GOT3 (cell line): ENCODE data around the gene TRIM65.

Experiments
- DNase-seq: peaks from one replicate; lab custom pipeline; 2025; ENCODE audit warnings: mixed read lengths; lab: John Stamatoyannopoulos, UW

The TRIM65 gene

GRCh38 chr17:75917141-75917916 is 20.6 kb upstream of the TRIM65 start:
- no peak for DNase-seq

DNA sequence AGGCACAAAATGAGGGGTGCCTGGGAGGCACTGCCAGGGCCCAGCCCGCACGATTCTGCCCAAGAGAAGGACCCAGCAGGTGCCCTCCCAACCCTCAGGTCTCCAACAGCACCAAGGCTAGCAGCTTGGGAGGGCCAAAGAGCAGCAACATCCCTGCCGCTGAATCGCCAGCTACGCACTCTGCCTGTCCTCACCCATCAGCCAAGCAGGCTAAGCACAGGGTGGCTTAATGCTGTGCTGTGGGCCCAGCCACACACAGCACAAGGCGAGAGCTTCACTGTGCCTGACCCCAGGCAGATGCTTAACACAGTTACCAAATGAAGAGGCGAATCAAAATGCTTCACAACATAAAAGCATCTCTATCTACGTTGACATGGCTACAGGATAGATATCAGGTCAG is 18.5 kb upstream of the TRIM65 start:
- no peak for DNase-seq

DNA sequence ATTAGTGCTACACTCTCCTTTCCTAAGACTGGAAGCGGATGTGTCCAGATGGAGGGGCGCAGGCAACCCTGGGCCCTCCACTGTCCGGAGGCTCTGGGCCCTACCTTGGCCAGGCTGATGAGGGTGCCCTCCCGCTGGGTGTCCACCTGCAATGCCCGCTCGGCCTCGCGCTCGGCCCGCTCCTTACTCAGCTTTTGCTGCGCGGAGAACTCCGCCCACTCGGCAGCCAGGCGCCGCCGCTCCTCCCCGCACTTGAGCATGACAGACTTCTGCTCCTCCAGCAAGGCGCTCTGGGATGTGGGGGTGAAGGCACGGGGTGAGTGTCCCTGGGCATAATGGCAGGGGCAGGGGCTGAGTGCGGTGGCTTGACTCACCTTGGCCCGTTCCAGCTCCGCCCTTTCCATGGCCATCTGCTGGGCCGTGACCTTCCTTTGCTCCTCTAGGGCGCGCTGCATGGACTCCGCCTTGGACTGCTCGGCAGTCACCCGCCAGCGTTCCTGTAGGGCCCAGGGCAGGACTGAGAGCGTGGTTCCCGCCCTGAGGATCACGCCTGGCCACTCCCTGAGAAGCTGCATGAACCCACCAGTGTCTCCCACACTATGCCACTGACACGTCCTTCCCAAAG is 18.0 kb upstream of the TRIM65 start:
- DNase-seq = no peak

- no peak for DNase-seq
These were observed 16.9 kb upstream of the TRIM65 start for GRCh38 chr17:75913537-75914210.

GRCh38 chr17:75910699-75911098 is 13.9 kb upstream of the TRIM65 start:
- no peak for DNase-seq

DNA sequence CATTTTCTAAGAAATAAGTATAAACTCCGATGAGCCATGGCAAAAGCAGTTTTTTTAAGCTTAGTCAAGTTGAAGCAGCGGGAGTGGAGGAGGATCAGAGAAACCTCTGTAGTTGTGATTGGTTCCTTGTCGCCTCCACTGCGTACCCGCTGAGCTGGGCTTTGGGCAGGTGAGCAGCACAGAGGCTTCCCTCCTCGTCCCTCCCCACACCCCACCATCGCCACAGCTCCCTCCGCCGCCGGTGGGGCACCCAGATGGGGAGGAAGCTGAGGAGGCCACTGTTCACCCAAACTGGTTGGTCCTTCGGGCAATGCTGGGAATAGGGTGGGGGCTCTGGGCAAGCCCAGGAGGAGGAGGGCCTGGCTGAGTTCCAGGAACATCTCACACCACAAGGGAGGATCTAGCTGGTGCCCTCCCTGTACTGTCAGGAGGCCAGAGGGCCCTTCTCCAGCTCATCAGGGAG is 13.1 kb upstream of the TRIM65 start:
- DNase-seq = no peak

GRCh38 chr17:75909051-75909811 is 12.5 kb upstream of the TRIM65 start:
- DNase-seq = no peak

DNA sequence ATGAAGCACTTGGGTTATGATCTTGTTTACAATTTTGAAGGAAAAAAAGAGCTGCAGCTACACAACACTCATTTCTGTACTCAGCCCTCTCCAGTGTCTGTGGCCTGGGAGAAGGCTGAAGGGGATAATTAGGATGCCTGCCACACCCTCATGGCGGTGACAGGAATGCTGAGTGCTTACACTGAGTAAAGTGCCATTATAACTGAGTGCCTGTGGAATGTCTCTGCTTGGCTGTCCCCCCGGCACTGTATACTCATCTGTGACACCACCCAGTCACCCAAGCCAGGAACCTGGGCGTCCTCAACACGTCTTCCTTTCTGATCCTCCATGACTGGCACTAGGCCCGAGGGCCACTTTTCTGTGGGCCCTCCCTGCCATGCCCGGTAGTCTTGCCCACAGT is 11.4 kb upstream of the TRIM65 start:
- DNase-seq = no peak

DNA sequence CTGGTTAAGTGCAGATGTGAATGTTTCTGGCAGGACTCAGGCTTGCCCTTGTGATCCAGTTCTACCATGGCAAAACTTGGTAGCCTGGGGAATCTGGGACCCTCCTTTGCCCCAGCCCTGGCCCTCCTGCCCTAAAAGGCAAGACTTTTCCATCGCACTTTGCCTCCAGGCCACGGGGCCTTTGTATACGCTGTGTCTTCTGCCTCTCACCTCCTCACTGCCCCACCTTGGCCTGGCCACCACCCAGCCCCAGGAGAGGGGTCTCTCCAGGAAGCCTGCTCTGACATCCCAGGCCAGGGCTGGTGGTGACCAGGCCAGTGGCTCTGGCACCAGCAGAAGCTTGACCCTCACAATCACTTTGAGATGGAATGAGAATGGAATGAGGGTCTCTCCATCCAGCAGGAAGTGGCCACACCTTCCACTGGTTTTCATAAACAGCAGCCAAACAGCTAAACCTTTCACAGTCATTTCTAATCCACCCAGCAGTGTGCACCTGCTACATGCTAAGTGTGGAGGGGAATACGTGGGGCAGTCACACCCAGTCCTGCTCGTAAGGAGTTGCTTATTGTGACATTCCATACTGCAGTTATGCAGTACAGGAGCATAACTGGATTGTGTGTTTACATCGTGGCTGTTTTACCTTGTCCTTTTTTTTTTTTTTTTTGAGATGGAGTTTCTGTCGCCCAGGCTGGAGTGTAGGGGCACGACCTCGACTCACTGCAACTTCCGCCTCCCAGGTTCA is 9.6 kb upstream of the TRIM65 start:
- DNase-seq = no peak

- peak; percentile 82 for DNase-seq
These were observed 8.2 kb upstream of the TRIM65 start, which contains the start of gene MRPL38 for GRCh38 chr17:75904749-75905521. Gene MRPL38 (minus strand): TSS chr17:75904884. CDS start chr17:75904875, 9 bp downstream.

GRCh38 chr17:75902406-75902805 is 5.7 kb upstream of the TRIM65 start:
- no peak for DNase-seq

- DNase-seq = no peak
These were observed 5.0 kb upstream of the TRIM65 start for GRCh38 chr17:75901727-75902126.

GRCh38 chr17:75900691-75901533 is 4.2 kb upstream of the TRIM65 start:
- no peak for DNase-seq

- no peak for DNase-seq
These were observed 3.2 kb upstream of the TRIM65 start for GRCh38 chr17:75899767-75900468.

DNA sequence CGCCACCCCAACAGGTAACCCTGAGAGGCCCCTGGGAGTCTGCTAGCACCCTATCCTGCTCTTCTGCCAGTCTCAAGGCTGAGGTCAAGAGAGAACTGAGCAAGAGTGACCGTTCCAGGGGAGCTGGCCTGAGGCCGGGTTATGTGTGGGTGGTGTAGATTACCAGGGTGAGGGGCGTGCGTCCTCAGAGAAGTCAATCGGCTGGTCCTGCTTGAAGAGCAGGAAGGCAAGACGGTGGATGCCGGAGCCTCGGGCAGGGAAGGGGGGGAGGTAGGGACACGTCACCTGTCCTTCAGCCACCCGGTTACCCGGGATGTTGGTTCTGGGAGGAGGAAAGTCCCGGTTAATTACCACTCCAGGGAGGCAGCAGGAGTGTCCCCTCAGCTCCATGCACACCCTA is 2.6 kb upstream of the TRIM65 start:
- no peak for DNase-seq

GRCh38 chr17:75898791-75899190 is 2.0 kb upstream of the TRIM65 start:
- no peak for DNase-seq

DNA sequence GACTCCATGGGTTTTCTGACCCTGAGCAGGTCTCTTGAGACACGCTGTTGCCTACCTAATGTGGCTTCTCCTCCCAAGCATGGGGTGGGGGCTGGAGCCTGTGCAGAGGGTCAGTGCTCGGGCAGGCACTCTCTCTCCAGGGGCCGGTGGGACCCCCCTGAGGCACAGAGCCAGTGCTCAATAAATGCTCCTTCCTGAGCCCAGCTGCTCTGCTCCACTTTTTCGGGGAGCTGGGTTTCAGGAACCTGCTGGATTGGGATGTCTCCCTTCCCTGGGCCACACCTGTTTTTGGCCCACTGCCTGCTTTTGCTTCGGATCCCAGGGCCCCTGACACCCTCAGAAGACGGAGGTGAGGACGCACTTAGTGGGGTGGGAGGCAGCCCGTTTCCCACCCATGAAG is 1.3 kb upstream of the TRIM65 start:
- no peak for DNase-seq

- DNase-seq = no peak
These were observed 639 bp upstream of the TRIM65 start for GRCh38 chr17:75897160-75898019.
